Measurements from ENCODE around the gene BIN1. TPM values are rescaled to one million over a fixed set of nuclear protein-coding genes. Genes with fewer than 3 reads are reported as not detected.

BIN1 gene
- polyA plus RNA-seq, 1 of the 3 experiments (the other 2 are of a cell fraction): 40.3 TPM

DNA sequence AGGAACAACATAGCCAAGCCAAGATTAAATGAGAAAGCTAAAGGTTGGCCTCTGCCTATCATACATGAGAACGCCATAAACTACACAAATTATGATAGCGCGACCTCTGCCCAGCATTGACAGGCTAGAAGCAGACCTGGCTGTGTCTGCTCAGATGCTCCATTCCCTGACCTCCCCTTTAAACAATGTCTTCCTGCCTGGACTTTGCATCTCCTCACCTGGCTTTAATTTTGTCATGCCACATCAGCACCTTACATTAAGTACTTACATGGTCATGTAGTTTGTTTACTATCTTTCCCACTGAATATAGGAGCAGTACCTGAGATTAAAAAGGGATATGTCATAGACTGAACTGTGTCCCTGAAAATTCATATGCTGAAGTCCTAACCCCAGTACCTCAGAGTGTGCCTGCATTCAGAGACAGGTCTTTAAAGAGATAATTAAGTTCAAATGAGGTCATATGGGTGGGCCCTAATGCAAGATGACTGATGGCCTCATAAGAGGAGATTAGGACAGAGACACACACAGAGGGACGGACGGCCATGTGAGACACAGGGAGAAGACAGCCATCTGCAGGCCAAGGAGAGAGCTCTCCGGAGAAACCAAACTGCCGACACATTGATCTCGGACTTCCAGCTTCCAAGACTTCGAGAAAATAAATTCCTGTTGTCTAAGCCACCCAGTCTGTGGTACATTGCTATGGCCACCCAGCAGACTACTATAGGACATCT, 103.7 kb downstream of the BIN1 start:
- H3K4me1 ChIP-seq (ENCODE audit: control insufficient read depth in 1 of 2, insufficient read depth in 2 of 2, low read depth in 1 of 2, low read length in 1 of 2): peaks cover 2 to 7% of the 10 kb centered on the region in 2 experiments; a peak in 1 of 4 replicates
- no peaks in the 10 kb centered on the region for H3K9me3 ChIP-seq
- no peaks in the 10 kb centered on the region for H3F3A ChIP-seq (replicated peaks; ENCODE audit: insufficient read depth)
- H2AFZ ChIP-seq (ENCODE audit: low read depth): no peak overlapping the region
- no peaks in the 10 kb centered on the region for H3K27me3 ChIP-seq (ENCODE audit: insufficient read depth)
- H3K27ac ChIP-seq (ENCODE audit: low read depth in 2 of 2, low read length in 1 of 2): no peak overlapping the region
- H3K4me2 ChIP-seq: no peak overlapping the region
- H3K4me3 ChIP-seq (ENCODE audit: low read depth in 2 of 2, low read length in 1 of 2): no peak overlapping the region
- POLR2A ChIA-PET: no interaction called here
- WGBS (ENCODE audit: low lambda C conversion rate): 65% methylated on average over 9 of the region's 9 CpGs
- no peak overlapping the region for H3K9ac ChIP-seq
- H3K9me2 ChIP-seq: no peaks in the 10 kb centered on the region
- CTCF ChIA-PET: interaction anchor here (1.5 to 1.6 kb wide), 2 partner anchors 22 to 31 kb away, joined by 6 read pairs; no protein-coding TSS in a partner anchor
- no peaks in the 10 kb centered on the region for H3K79me2 ChIP-seq (ENCODE audit: insufficient read depth)
- TF ChIP-seq SIN3A (IDR thresholded peaks at IDR 0.05; ENCODE audit: borderline replicate concordance, low read depth, low read length) (no peak), FOXM1 (IDR thresholded peaks at IDR 0.05; ENCODE audit: low read depth) (no peak), RFX5 (IDR thresholded peaks at IDR 0.05; ENCODE audit: low read length) (no peak), JUND (IDR thresholded peaks at IDR 0.05) (no peak), GABPA (IDR thresholded peaks at IDR 0.05; ENCODE audit: low read depth) (no peak), FOSL2 (IDR thresholded peaks at IDR 0.05; ENCODE audit: borderline replicate concordance, low read depth) (no peak), GATA2 (CRISPR knock-in tag; IDR thresholded peaks at IDR 0.05) (no peak)
- TF ChIP-seq, protein P1, sequence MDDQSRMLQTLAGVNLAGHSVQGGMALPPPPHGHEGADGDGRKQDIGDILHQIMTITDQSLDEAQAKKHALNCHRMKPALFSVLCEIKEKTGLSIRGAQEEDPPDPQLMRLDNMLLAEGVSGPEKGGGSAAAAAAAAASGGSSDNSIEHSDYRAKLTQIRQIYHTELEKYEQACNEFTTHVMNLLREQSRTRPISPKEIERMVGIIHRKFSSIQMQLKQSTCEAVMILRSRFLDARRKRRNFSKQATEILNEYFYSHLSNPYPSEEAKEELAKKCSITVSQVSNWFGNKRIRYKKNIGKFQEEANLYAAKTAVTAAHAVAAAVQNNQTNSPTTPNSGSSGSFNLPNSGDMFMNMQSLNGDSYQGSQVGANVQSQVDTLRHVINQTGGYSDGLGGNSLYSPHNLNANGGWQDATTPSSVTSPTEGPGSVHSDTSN (IDR thresholded peaks at IDR 0.05): no peak
- TF ChIP-seq, protein P2, sequence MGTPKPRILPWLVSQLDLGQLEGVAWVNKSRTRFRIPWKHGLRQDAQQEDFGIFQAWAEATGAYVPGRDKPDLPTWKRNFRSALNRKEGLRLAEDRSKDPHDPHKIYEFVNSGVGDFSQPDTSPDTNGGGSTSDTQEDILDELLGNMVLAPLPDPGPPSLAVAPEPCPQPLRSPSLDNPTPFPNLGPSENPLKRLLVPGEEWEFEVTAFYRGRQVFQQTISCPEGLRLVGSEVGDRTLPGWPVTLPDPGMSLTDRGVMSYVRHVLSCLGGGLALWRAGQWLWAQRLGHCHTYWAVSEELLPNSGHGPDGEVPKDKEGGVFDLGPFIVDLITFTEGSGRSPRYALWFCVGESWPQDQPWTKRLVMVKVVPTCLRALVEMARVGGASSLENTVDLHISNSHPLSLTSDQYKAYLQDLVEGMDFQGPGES (IDR thresholded peaks at IDR 0.05; ENCODE audit: low read depth, low read length): no peak
- H4K20me1 ChIP-seq (ENCODE audit: insufficient read depth): no peaks in the 10 kb centered on the region
- no peaks in the 10 kb centered on the region for H3K36me3 ChIP-seq (replicated peaks in 1 of 2; ENCODE audit: control insufficient read depth in 1 of 2, insufficient read depth in 2 of 2, low read length in 1 of 2)
- DNase-seq: no peak

DNA sequence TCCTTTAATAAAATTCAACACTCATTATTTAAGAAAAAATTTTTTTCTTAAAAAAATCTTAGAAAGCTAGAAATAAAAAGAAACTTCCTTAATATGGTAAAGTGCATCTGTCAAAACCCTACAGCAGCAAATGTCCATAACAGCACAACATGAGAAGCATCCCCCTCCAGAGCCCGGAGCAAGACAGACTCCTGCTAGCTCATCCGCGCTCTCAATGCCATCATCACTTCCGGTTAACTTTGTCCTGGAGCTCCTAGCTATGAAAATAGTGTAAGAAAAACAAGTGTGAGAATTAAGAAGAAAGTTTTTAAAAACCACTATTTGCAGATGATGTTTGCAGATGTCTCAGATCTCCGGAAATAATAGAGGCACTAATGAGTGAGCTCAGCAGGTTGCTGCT, 105.2 kb downstream of the BIN1 start:
- H2AFZ ChIP-seq (ENCODE audit: low read depth): no peak overlapping the region
- H3K36me3 ChIP-seq (replicated peaks in 1 of 2; ENCODE audit: control insufficient read depth in 1 of 2, insufficient read depth in 2 of 2, low read length in 1 of 2): no peaks in the 10 kb centered on the region
- H3K9me2 ChIP-seq: no peaks in the 10 kb centered on the region
- H3K4me1 ChIP-seq (ENCODE audit: control insufficient read depth in 1 of 2, insufficient read depth in 2 of 2, low read depth in 1 of 2, low read length in 1 of 2): peaks cover 0 to 2% of the 10 kb centered on the region in 2 experiments; a peak in 1 of 4 replicates
- TF ChIP-seq FOXM1 (IDR thresholded peaks at IDR 0.05; ENCODE audit: low read depth): no peak
- TF ChIP-seq SMC3 (IDR thresholded peaks at IDR 0.05; ENCODE audit: low read depth, low read length): no peak
- TF ChIP-seq RCOR1 (IDR thresholded peaks at IDR 0.05; ENCODE audit: low read length): no peak
- no peak for TF ChIP-seq MEF2A (IDR thresholded peaks at IDR 0.05; ENCODE audit: borderline replicate concordance, low read depth)
- TF ChIP-seq CHD2 (IDR thresholded peaks at IDR 0.05; ENCODE audit: low read length, partially characterized antibody): no peak
- ChIA-PET CTCF (interaction anchor here (0.9 to 1.5 kb wide), 3 partner anchors 23 to 474 kb away, joined by 3 to 6 read pairs (median 3); no protein-coding TSS in a partner anchor), POLR2A (no interaction called here)
- WGBS (ENCODE audit: low lambda C conversion rate): 66% methylated on average over 5 of the region's 5 CpGs
- no peak overlapping the region for H3K9ac ChIP-seq
- H3K27me3 ChIP-seq (ENCODE audit: insufficient read depth): no peaks in the 10 kb centered on the region
- DNase-seq: no peak
- no peaks in the 10 kb centered on the region for H3F3A ChIP-seq (replicated peaks; ENCODE audit: insufficient read depth)
- H3K4me3 ChIP-seq (ENCODE audit: low read depth in 2 of 2, low read length in 1 of 2): no peak overlapping the region
- H3K9me3 ChIP-seq: no peaks in the 10 kb centered on the region
- H3K27ac ChIP-seq (ENCODE audit: low read depth in 2 of 2, low read length in 1 of 2): no peak overlapping the region
- no peaks in the 10 kb centered on the region for H4K20me1 ChIP-seq (ENCODE audit: insufficient read depth)
- no peak overlapping the region for H3K4me2 ChIP-seq
- H3K79me2 ChIP-seq (ENCODE audit: insufficient read depth): no peaks in the 10 kb centered on the region
